Testis (tissue), 2 donors: Measurements from ENCODE around the gene MOGAT3.

ENCODE experiments used
- POLR2A ChIP-seq: fragments of 450-650 bp; IDR thresholded peaks from one replicate; pipeline ENCODE4 v1.6.1; 2017; ENCODE audit warnings: antibody characterized with exemption, mild to moderate bottlenecking, moderate library complexity
- TF ChIP-seq, protein P1 (sequence below), 3 experiments: fragments of 450-650 bp in 2 of 3; fragments of 200-600 bp in 1 of 3; sonication (generic) in 1 of 3; IDR thresholded peaks; one replicate each; pipeline ENCODE4 v1.5.1; 2016 to 2019; ENCODE audit warnings: antibody characterized with exemption in 3 of 3, mild to moderate bottlenecking in 2 of 3, moderate library complexity in 1 of 3

DNA sequence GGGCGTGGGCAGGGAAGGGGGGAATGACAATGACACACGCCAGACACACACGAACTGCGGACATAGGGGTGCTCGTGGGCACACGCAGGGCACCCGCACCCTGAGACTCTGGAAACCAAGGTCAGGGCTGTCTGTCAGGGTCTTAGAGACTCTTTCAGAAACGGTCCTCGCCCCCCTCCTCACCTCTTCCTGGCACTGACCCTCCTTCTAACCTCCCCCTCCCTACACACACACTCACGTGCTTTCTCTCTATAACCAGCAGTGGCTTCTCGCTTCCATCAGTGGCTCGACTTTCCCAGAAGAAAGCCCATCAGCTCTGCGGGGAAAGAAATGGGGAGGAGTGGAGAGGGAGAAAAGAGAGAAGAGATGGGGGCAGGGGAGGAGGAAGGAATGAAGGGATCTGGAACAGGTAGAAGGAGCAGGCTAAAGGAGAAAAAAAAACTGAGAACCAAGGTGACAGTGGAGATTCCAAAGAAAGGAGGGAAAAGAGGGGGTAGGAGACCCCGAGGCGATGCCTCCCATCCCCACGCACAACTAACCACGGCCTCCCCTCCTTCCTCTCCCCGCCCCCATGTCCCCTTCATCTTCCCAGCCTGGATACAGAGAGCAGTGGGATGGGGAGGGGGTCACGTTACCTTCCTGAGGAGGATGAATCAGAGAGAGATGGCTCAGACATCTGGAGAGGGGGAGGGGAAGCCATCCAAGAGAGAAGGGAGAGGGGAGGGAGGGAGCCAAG is 33.8 kb downstream of the MOGAT3 start:
- TF ChIP-seq, protein P1, sequence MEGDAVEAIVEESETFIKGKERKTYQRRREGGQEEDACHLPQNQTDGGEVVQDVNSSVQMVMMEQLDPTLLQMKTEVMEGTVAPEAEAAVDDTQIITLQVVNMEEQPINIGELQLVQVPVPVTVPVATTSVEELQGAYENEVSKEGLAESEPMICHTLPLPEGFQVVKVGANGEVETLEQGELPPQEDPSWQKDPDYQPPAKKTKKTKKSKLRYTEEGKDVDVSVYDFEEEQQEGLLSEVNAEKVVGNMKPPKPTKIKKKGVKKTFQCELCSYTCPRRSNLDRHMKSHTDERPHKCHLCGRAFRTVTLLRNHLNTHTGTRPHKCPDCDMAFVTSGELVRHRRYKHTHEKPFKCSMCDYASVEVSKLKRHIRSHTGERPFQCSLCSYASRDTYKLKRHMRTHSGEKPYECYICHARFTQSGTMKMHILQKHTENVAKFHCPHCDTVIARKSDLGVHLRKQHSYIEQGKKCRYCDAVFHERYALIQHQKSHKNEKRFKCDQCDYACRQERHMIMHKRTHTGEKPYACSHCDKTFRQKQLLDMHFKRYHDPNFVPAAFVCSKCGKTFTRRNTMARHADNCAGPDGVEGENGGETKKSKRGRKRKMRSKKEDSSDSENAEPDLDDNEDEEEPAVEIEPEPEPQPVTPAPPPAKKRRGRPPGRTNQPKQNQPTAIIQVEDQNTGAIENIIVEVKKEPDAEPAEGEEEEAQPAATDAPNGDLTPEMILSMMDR (IDR thresholded peaks at IDR 0.05) = no peak
- TF ChIP-seq POLR2A = no peak
